Stimulated activated CD8-positive, alpha-beta memory T cell treated with anti-CD3 and anti-CD28 coated beads, Interleukin-7, amount 100 ng/mL, for 1 hour (primary cell): ENCODE data around the gene VPS26A.

Experiments used
- DNase-seq, 2 donors: peaks; one replicate each; pipeline ENCODE4 v3.0.0-alpha.2; 2020; ENCODE audit warnings: low read depth in 2 of 2

The VPS26A gene

DNA sequence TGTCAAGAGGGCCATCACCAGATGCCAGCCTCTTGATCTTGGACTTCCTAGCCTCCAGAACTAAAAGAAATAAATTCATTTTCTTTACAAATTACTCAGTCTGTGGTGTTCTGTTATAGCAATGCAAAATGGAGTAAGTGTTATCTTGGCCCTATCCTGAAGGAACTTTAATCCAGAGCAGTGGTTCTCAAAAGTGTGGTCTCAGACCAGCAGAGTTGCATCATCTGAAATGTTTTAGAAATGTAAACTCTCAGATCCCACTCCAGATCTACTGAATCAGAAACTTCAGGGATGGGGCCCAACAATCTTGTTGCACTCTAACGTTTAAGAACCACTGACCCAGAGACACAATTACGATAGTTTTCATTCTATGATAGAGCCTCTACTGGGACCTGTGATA lies 52.8 kb downstream of the VPS26A start:
- DNase-seq: no peak

DNA sequence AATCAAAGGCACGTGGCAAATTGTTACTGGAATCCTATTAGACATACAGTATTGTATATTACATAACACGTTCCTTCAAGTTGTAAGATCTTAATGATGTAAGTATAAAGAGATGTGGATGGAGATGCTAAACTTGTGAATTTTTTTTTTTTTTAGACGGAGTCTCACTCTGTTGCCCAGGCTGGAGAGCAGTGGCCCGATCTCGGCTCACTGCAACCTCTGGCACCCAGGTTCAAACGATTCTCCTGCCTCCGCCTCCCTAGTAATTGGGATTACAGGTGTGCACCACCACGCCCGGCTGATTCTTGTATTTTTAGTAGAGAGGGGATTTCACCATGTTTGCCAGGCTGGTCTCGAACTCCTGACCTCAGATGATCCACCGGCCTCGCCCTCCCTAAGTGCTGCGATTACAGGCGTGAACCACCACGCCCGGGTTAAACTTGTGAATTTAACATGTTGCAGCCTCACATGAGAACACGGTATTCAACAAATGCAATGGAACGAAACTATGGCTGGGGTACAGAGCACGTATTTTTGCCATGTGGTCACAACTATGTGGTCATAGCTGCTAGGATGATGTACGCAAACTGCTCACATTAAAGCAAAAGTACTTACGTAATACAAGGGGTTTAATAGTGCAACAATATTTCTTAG lies 55.2 kb downstream of the VPS26A start:
- peak; percentile 12 to 13 for DNase-seq

- DNase-seq: peak; percentile 71 to 73
Measured at GRCh38 chr10:69179743-69180524, 56.0 kb downstream of the VPS26A start, which contains the start of gene SUPV3L1. TSS of gene SUPV3L1 (plus strand) at chr10:69180234. CDS start at chr10:69180292, 58 bp downstream.

- peak; percentile 9 to 10 for DNase-seq
Measured at GRCh38 chr10:69180525-69181204, 56.7 kb downstream of the VPS26A start.

GRCh38 chr10:69181433-69181832 lies 57.5 kb downstream of the VPS26A start:
- no peak for DNase-seq

GRCh38 chr10:69182005-69182404 lies 58.0 kb downstream of the VPS26A start:
- no peak for DNase-seq

- DNase-seq: no peak
Measured at GRCh38 chr10:69186524-69186923, 62.5 kb downstream of the VPS26A start.

DNA sequence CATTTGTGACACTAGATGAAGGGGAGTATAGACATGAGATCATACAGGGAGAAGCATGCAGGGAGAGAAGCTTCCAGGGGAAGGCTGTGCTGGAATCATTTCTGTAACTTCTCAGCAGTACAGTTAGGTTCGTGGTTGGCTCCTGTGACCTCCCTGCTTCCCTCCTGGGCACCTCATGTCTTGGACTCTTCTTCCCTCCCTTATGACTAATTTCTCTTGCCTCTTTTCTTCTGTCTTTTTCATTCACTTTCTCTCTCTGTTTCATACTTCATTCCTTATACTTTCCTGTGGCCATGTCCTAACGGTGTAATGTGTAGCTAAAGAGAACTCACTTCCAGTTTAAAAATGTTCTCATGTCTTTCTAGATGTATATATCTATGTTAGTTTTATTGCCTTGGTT lies 77.1 kb downstream of the VPS26A start:
- no peak for DNase-seq

- no peak for DNase-seq
Measured at GRCh38 chr10:69202332-69202731, 78.4 kb downstream of the VPS26A start.

DNA sequence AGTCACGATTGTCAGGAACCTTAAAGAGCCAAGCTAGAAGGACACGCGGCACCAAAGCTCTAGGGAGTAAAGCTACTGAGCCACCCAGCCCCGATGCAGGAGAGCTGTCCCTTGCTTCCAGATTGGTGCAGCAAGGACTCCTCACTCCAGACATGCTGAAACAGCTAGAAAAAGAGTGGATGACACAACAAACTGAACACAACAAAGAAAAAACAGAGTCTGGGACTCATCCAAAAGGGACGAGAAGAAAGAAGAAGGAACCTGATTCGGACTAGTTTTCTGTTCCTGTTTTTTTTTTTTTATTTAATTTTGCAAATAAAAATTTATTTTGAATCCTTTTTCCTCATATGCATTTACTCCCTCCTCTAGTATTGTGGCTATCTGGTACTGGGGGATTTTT lies 84.8 kb downstream of the VPS26A start:
- no peak for DNase-seq

- DNase-seq: no peak
Measured at GRCh38 chr10:69209787-69210484, 86.0 kb downstream of the VPS26A start.

DNA sequence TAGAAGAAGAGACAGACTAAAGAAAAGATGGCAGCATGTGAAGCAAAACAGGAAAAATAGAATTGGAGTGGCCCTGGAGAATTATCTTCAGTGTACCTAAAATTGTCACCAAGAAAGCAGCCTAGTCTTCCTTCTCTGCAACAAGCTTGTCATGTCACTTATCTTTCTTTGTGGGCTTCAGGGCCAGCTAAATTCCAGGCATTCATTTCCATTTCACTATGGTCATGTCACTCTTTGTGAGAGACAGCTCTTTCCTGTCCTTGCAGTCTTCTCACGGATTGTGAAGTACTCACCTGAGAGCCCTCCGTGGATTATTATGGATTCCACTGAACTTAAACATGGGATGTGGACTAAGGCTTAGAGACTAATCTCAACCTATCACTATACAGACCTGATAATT lies 87.1 kb downstream of the VPS26A start:
- DNase-seq: no peak

- DNase-seq: no peak
Measured at GRCh38 chr10:69211524-69211923, 87.5 kb downstream of the VPS26A start.

- DNase-seq: no peak
Measured at GRCh38 chr10:69213591-69214311, 89.8 kb downstream of the VPS26A start.

- DNase-seq: no peak
Measured at GRCh38 chr10:69214666-69215131, 90.7 kb downstream of the VPS26A start.

DNA sequence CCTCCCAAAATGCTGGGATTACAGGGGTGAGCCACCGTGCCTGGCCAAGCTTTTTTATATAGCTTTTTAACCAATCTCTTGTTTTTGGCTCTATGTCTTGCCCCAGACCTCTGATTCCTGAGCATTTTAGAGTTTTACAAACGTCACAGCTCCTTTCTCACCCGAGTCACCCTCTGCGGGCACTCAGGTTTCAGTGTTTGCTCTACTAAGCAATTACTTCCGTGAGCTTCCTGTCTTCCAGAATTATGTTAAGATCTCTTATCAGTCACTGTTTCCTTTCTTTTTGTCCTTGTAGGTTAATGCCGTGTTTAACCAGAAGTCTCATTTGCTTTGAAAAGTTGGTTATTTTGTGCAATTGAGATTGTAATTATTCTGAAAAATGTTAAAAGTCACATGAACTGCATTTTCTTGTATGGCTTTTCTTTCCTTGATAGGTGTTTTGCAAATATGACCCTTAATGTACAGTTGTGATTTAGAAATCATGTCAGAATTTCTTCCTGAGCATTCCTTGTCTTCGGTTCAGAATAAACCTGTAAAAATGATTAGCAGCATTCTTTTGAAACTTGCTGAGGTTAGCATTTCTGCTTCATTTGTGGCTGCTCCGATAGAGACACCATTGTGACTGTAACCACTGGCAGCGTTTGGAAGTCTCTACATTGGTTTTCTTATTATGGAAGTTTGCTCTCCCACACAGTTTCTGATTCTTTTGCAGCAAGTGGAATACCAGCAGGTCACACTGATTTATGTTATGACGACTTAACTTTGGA lies 91.6 kb downstream of the VPS26A start:
- DNase-seq: no peak

DNA sequence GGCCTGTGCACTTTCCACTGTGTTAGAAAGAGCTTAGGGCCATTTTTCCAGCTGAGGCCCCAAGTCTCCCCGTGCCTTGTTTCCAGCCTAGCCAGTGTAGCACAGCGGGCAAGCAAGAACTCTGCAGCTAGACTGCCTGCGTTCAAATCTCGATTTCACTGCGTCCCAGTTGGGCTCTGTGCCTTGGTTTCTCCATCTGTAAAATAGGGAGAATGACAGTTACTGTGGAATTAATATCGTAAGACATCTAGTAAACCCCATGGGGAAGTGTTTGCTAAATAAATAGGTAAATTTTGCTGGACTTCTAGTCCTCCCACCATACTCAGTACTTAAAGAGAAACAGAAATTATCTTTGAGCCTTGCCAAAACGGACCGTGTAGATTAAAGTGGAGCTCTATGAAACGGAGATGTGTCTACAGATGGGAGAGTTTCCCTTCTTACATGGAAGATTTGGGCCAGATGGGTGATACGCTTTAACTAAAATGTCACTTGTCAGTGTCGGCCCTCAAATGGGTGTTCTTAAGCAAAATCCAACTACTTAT lies 92.7 kb downstream of the VPS26A start:
- no peak for DNase-seq

GRCh38 chr10:69217119-69217754 lies 93.3 kb downstream of the VPS26A start:
- DNase-seq: no peak

DNA sequence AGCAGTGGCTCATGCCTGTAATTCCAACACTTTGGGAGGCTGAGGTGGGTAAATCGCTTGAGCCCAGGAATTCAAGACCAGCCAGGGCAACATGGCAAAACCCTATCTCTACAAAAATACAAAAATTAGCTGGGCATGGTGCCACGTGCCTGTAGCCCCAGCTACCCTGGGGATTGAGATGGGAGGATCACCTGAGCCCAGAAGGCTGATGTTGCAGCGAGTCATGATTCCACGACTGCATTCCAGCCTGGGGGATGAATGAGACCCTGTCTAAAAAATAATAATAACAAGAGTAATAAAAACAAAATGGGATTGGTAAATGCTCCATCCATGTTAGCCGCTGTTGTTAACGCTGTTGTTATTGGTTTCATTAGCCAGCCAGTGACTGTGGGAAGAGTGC lies 94.9 kb downstream of the VPS26A start:
- DNase-seq: no peak

- DNase-seq: no peak
Measured at GRCh38 chr10:69220041-69220451, 96.1 kb downstream of the VPS26A start, which contains the start of gene HKDC1. TSS of gene HKDC1 (plus strand) at chr10:69220332. CDS start at chr10:69220436, 104 bp downstream.
